Osteoblast (primary cell): ENCODE results near the gene MLANA. TPM values are rescaled to one million over a fixed set of nuclear protein-coding genes. Genes with fewer than 3 reads are reported as not detected.

Experiments
- DNase-seq: peaks from one replicate; pipeline ENCODE4 v3.0.0; 2011; ENCODE audit warnings: low spot score, mixed read lengths; ENCODE audit not compliant: insufficient read length; ENCODE audit errors: missing footprints
- H2AFZ ChIP-seq: 2 replicates; pipeline ENCODE4 v1.6.0; 2011; ENCODE audit warnings: mild to moderate bottlenecking, low read length
- H3K27ac ChIP-seq: 2 replicates; pipeline ENCODE4 v1.5.1; 2011; ENCODE audit warnings: mild to moderate bottlenecking, low read depth, low read length, moderate library complexity
- H3K27me3 ChIP-seq: 2 replicates; pipeline ENCODE4 v1.6.0; 2012; ENCODE audit warnings: mild to moderate bottlenecking, control low read depth, inconsistent platforms, low read length, moderate library complexity; ENCODE audit not compliant: insufficient read depth
- H3K36me3 ChIP-seq: 2 replicates; pipeline ENCODE4 v1.5.1; 2011; ENCODE audit warnings: mild to moderate bottlenecking, low read length, control low read depth, moderate library complexity; ENCODE audit not compliant: insufficient read depth
- H3K4me1 ChIP-seq: 2 replicates; pipeline ENCODE4 v1.5.1; 2011; ENCODE audit warnings: mild to moderate bottlenecking, low read length, control low read depth, moderate library complexity; ENCODE audit not compliant: insufficient read depth
- H3K4me2 ChIP-seq: 2 replicates; pipeline ENCODE4 v1.6.0; 2011; ENCODE audit warnings: mild to moderate bottlenecking, low read length; ENCODE audit not compliant: insufficient read depth
- H3K4me3 ChIP-seq: fragments of 200-600 bp; sonication (generic); 3 replicates; pipeline ENCODE4 v1.5.1; 2012; ENCODE audit warnings: mild to moderate bottlenecking, low read length, inconsistent platforms; ENCODE audit not compliant: insufficient read depth
- H3K79me2 ChIP-seq: 2 replicates; pipeline ENCODE4 v1.6.0; 2012; ENCODE audit warnings: mild to moderate bottlenecking, low read length, control low read depth, inconsistent platforms; ENCODE audit not compliant: insufficient read depth
- H3K9me3 ChIP-seq: 2 replicates; pipeline ENCODE4 v1.5.1; 2011; ENCODE audit warnings: low read depth, low read length, control low read depth
- H4K20me1 ChIP-seq: 2 replicates; pipeline ENCODE4 v1.6.0; 2012; ENCODE audit warnings: mild to moderate bottlenecking, low read length, control low read depth; ENCODE audit not compliant: insufficient read depth
- total RNA-seq: library from RNA; depleted of rRNA; stranded (reverse); fragments of >200 nt; gene quantifications from 2 replicates; pipeline ENCODE4 v1.2.3, GENCODE V29; 2012
- TF ChIP-seq, protein P1 (sequence below): IDR thresholded peaks from 2 replicates; pipeline ENCODE4 v1.5.1; 2011; ENCODE audit warnings: mild to moderate bottlenecking, low read depth, low read length, moderate library complexity; ENCODE audit errors: extremely low read depth

The MLANA gene
- total RNA-seq, 1 donor, result not detected

DNA sequence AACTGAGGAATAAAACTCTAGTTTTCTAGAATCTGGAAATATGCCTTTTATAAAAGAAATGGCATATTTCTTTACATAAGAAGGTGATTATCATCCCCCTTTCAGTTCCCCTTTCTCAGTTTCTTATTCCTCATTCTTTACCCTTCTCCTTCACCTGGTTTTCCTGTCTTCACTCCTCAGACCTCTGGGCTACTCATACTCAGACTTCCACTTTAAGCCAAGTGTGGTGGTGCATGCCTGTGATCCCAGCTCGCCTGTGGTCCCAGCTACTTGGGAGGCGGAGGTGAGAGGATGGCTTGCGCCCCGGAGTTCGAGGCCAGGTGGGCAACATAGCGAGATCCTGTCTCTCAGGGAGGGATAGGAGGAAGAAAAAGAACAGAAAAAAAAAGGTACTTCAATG, 67.6 kb downstream of the MLANA start:
- H2AFZ ChIP-seq, result no peak overlapping the region
- H3K36me3 ChIP-seq, result no peaks in the 10 kb centered on the region
- no peak for DNase-seq
- H3K4me1 ChIP-seq, result no peaks in the 10 kb centered on the region
- TF ChIP-seq, protein P1, sequence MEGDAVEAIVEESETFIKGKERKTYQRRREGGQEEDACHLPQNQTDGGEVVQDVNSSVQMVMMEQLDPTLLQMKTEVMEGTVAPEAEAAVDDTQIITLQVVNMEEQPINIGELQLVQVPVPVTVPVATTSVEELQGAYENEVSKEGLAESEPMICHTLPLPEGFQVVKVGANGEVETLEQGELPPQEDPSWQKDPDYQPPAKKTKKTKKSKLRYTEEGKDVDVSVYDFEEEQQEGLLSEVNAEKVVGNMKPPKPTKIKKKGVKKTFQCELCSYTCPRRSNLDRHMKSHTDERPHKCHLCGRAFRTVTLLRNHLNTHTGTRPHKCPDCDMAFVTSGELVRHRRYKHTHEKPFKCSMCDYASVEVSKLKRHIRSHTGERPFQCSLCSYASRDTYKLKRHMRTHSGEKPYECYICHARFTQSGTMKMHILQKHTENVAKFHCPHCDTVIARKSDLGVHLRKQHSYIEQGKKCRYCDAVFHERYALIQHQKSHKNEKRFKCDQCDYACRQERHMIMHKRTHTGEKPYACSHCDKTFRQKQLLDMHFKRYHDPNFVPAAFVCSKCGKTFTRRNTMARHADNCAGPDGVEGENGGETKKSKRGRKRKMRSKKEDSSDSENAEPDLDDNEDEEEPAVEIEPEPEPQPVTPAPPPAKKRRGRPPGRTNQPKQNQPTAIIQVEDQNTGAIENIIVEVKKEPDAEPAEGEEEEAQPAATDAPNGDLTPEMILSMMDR, result no peak
- H3K4me3 ChIP-seq, result no peak overlapping the region
- no peaks in the 10 kb centered on the region for H3K27me3 ChIP-seq
- H3K79me2 ChIP-seq, result peaks cover 8% of the 10 kb centered on the region
- H3K4me2 ChIP-seq, result no peak overlapping the region
- H3K9me3 ChIP-seq, result no peaks in the 10 kb centered on the region
- H4K20me1 ChIP-seq, result peaks cover 4% of the 10 kb centered on the region
- no peak overlapping the region for H3K27ac ChIP-seq

Other genes with a start within 250 kb of the MLANA start
- gene ERMP1, start 57.8 kb upstream of the MLANA start, total RNA-seq, result 6.5 and 8.5 TPM in 2 replicates
- 19.7 and 19.9 TPM in 2 replicates for gene RANBP6, start 124.7 kb downstream of the MLANA start, total RNA-seq